HCT116 (cell line): ENCODE data around the gene SCG3. TPM values are rescaled to one million over a fixed set of nuclear protein-coding genes. Genes with fewer than 3 reads are reported as not detected.

Source experiments
- ATAC-seq: fragments of 200-7000 bp; cut with Tn5 transposase; 2 replicates; pipeline ENCODE4 v1.9.1; 2020; ENCODE audit warnings: mild to moderate bottlenecking, moderate library complexity
- BruUV-seq: library from RNA; stranded (reverse); fragments of 400-500 nt; replicated peaks from 2 replicates; lab custom pipeline; 2021; lab: Mats Ljungman, UMichigan
- CTCF ChIA-PET: fragments of 300-600 bp; sonication (Branson Sonifier 250); formaldehyde crosslinking; loops from one replicate; lab custom pipeline; 2021; ENCODE audit warnings: antibody characterized with exemption; lab: Charles Lee
- POLR2A ChIA-PET: fragments of 300-600, 350-600 bp; sonication (Branson Sonifier 250); formaldehyde crosslinking; loops from one replicate; lab custom pipeline; 2021; ENCODE audit warnings: antibody characterized with exemption; lab: Charles Lee
- RAD21 ChIA-PET, 2 experiments: fragments of 300-600 bp; sonication (Branson Sonifier 250); formaldehyde crosslinking; loops; one replicate each; lab custom pipeline; 2023; ENCODE audit warnings: low total read pairs in 2 of 2; ENCODE audit not compliant: uncharacterized antibody in 2 of 2, unreplicated experiment in 2 of 2, low non-redundant PET in 1 of 2; lab: Charles Lee
- DNase-seq: peaks from one replicate; pipeline ENCODE4 v3.0.0-alpha.2; 2010; ENCODE audit warnings: low read depth, low spot score
- H2AFZ ChIP-seq: fragments of 200-600 bp; shearing (Covaris generic), sonication (generic); 2 replicates; pipeline ENCODE4 v1.6.1; 2017; ENCODE audit warnings: low read depth, mixed run types, mixed read lengths, antibody characterized with exemption, low read length; ENCODE audit not compliant: poor library complexity, severe bottlenecking
- H3K27ac ChIP-seq: 2 replicates; pipeline ENCODE4 v1.5.1; 2012; ENCODE audit warnings: low read depth, low read length
- H3K27me3 ChIP-seq: fragments of 200-600 bp; sonication (generic); 2 replicates; pipeline ENCODE4 v1.6.1; 2016; ENCODE audit warnings: mixed run types, low read length, mixed read lengths; ENCODE audit not compliant: insufficient read depth
- H3K36me3 ChIP-seq, 2 experiments: fragments of 200-500 bp in 1 of 2; fragments of 200-600 bp in 1 of 2; sonication (Bioruptor generic) in 1 of 2; sonication (generic) in 1 of 2; 2 replicates each; pipeline versions ENCODE4 v1.5.1 to v1.6.1; 2014 to 2016; ENCODE audit warnings: low read length in 2 of 2, inconsistent platforms in 1 of 2, mixed read lengths in 1 of 2, mixed run types in 1 of 2; ENCODE audit not compliant: insufficient read depth in 2 of 2, control insufficient read depth in 1 of 2
- H3K4me1 ChIP-seq, 2 experiments: fragments of 200-600 bp in 1 of 2; sonication (generic) in 1 of 2; 2 replicates each; pipeline versions ENCODE4 v1.5.1 to v1.6.1; 2012 to 2017; ENCODE audit warnings: low read length in 2 of 2, inconsistent platforms in 1 of 2, mild to moderate bottlenecking in 1 of 2, mixed read lengths in 1 of 2, mixed run types in 1 of 2, moderate library complexity in 1 of 2; ENCODE audit not compliant: insufficient read depth in 2 of 2, control insufficient read depth in 1 of 2
- H3K4me2 ChIP-seq: fragments of 200-600 bp; sonication (generic); 2 replicates; pipeline ENCODE4 v1.6.1; 2017; ENCODE audit warnings: mixed run types, low read length, mixed read lengths
- H3K4me3 ChIP-seq, 2 experiments: fragments of 200-600 bp in 1 of 2; sonication (generic) in 1 of 2; replicated peaks in 1 of 2; 2 replicates each; pipeline ENCODE4 v1.5.1; 2011 to 2016; ENCODE audit warnings: low read length in 2 of 2, control low read depth in 1 of 2, low read depth in 1 of 2, mild to moderate bottlenecking in 1 of 2, mixed read lengths in 1 of 2, mixed run types in 1 of 2
- H3K79me2 ChIP-seq: fragments of 200-600 bp; sonication (generic); 2 replicates; pipeline ENCODE4 v1.6.1; 2017; ENCODE audit warnings: mild to moderate bottlenecking, mixed run types, low read length, moderate library complexity, mixed read lengths; ENCODE audit not compliant: insufficient read depth
- H3K9ac ChIP-seq: fragments of 200-600 bp; sonication (generic); 2 replicates; pipeline ENCODE4 v1.6.1; 2016; ENCODE audit warnings: low read length, mixed read lengths
- H3K9me2 ChIP-seq: fragments of 200-600 bp; sonication (generic), shearing (Covaris generic); 2 replicates; pipeline ENCODE4 v1.6.1; 2017; ENCODE audit warnings: mixed run types, mild to moderate bottlenecking, moderate library complexity; ENCODE audit not compliant: insufficient read depth
- H3K9me3 ChIP-seq, 2 experiments: fragments of 200-500 bp in 1 of 2; fragments of 200-600 bp in 1 of 2; sonication (Bioruptor generic) in 1 of 2; sonication (generic) in 1 of 2; 2 replicates each; pipeline ENCODE4 v1.6.1; 2014 to 2017; ENCODE audit warnings: low read length in 2 of 2, mixed read lengths in 2 of 2, inconsistent platforms in 1 of 2, low read depth in 1 of 2, mild to moderate bottlenecking in 1 of 2, mixed run types in 1 of 2, moderate library complexity in 1 of 2; ENCODE audit not compliant: control insufficient read depth in 1 of 2, insufficient read depth in 1 of 2
- H4K20me1 ChIP-seq: fragments of 200-600 bp; sonication (generic), shearing (Covaris generic); 2 replicates; pipeline ENCODE4 v1.6.1; 2017; ENCODE audit warnings: mixed run types, mild to moderate bottlenecking, moderate library complexity; ENCODE audit not compliant: insufficient read depth
- CBX3 ChIP-seq: IDR thresholded peaks from 2 replicates; pipeline ENCODE4 v1.6.1; 2012; ENCODE audit warnings: low read depth
- CEBPB ChIP-seq: IDR thresholded peaks from 2 replicates; pipeline ENCODE4 v1.6.1; 2012; ENCODE audit warnings: low read depth
- ELF1 ChIP-seq: IDR thresholded peaks from 2 replicates; pipeline ENCODE4 v1.6.1; 2012; ENCODE audit warnings: low read depth, borderline replicate concordance
- EZH2 ChIP-seq: fragments of 200-600 bp; sonication (generic); IDR thresholded peaks from 2 replicates; pipeline ENCODE4 v1.6.1; 2017; ENCODE audit warnings: antibody characterized with exemption, mixed run types
- EZH2phosphoT487 ChIP-seq: fragments of 200-600 bp; IDR thresholded peaks from 2 replicates; pipeline ENCODE4 v1.6.1; 2018; ENCODE audit warnings: antibody characterized with exemption, borderline replicate concordance
- POLR2A ChIP-seq: IDR thresholded peaks from 2 replicates; pipeline ENCODE4 v1.7.0; 2011; ENCODE audit warnings: borderline replicate concordance; ENCODE audit not compliant: insufficient read depth, insufficient read length; ENCODE audit errors: extremely low read depth
- SIN3A ChIP-seq: IDR thresholded peaks from 2 replicates; pipeline ENCODE4 v1.6.1; 2012; ENCODE audit warnings: low read depth
- SP1 ChIP-seq: IDR thresholded peaks from 2 replicates; pipeline ENCODE4 v1.6.1; 2012; ENCODE audit warnings: low read depth
- SRF ChIP-seq: IDR thresholded peaks from 2 replicates; pipeline ENCODE4 v1.6.1; 2012; ENCODE audit warnings: low read depth
- TCF7L2 ChIP-seq: IDR thresholded peaks from 2 replicates; pipeline ENCODE4 v1.7.0; 2011; ENCODE audit warnings: borderline replicate concordance, inconsistent platforms; ENCODE audit not compliant: insufficient read depth, insufficient read length; ENCODE audit errors: extremely low read depth
- YY1 ChIP-seq: IDR thresholded peaks from 2 replicates; pipeline ENCODE4 v1.6.1; 2011; ENCODE audit warnings: low read length, low read depth, moderate library complexity, mild to moderate bottlenecking; ENCODE audit not compliant: insufficient replicate concordance; ENCODE audit errors: extremely low read depth
- ZFX ChIP-seq: fragments of 450-650 bp; IDR thresholded peaks from 2 replicates; pipeline ENCODE4 v1.6.1; 2017
- ZNF274 ChIP-seq: fragments of 200-500 bp; sonication (Bioruptor generic); IDR thresholded peaks from 2 replicates; pipeline ENCODE4 v1.6.1; 2014; ENCODE audit warnings: mild to moderate bottlenecking, low read depth, low read length, inconsistent platforms
- intact Hi-C: fragments of 100-400 bp; cut with micrococcal nuclease; formaldehyde crosslinking; loops from 2 replicates; pipeline ENCODE4 v1.10.0; 2022
- total RNA-seq: library from RNA; stranded (reverse); gene quantifications from one replicate; pipeline ENCODE4 v1.2.1, GENCODE V29; 2021; ENCODE audit not compliant: unreplicated experiment
- TF ChIP-seq, protein P1 (sequence below): IDR thresholded peaks from 2 replicates; pipeline ENCODE4 v1.6.1; 2011; ENCODE audit warnings: mild to moderate bottlenecking, low read length, moderate library complexity; ENCODE audit not compliant: insufficient replicate concordance; ENCODE audit errors: extremely low read depth
- TF ChIP-seq, protein P2 (sequence below): IDR thresholded peaks from 2 replicates; pipeline ENCODE4 v1.6.1; 2012
- TF ChIP-seq, protein P3 (sequence below): IDR thresholded peaks from 2 replicates; pipeline ENCODE4 v1.6.1; 2012; ENCODE audit warnings: low read depth
- TF ChIP-seq, protein P4 (sequence below), 3 experiments: fragments of 200-600 bp in 1 of 3; sonication (generic) in 1 of 3; IDR thresholded peaks in 2 of 3; conservative IDR thresholded peaks in 1 of 3; 2 replicates each; pipeline ENCODE4 v1.5.1; 2012 to 2017; ENCODE audit warnings: low read depth in 2 of 3, low read length in 2 of 3, antibody characterized with exemption in 1 of 3, borderline replicate concordance in 1 of 3, control low read depth in 1 of 3, mild to moderate bottlenecking in 1 of 3, mixed read lengths in 1 of 3, mixed run types in 1 of 3, moderate library complexity in 1 of 3; ENCODE audit not compliant: insufficient read depth in 1 of 3

SCG3 gene
- total RNA-seq, 1 experiment from 2014 or later, result not detected

DNA sequence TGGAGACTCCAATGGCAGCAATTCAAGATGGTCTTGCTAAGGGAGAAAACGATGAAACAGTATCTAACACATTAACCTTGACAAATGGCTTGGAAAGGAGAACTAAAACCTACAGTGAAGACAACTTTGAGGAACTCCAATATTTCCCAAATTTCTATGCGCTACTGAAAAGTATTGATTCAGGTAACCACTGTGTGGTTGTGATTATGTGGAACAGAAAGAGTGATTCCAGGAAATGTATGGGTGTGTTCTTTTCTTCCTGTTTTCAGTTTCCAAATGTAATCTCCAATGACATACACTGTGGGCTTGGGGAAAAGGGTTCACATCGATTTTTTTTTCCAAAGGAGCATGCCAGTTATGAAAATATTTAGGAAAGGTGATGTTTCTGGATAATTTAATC is 10.9 kb downstream of the SCG3 start:
- H3K36me3 ChIP-seq, result no peaks in the 10 kb centered on the region
- BruUV-seq, result no TSS peak
- H3K9ac ChIP-seq, result no peak overlapping the region
- intact Hi-C loops, result no loop called here
- H3K79me2 ChIP-seq, result no peaks in the 10 kb centered on the region
- TF ChIP-seq CBX3, result no peak
- TF ChIP-seq TCF7L2, result no peak
- no peak for TF ChIP-seq EZH2phosphoT487
- TF ChIP-seq ELF1, result no peak
- TF ChIP-seq, protein P1, sequence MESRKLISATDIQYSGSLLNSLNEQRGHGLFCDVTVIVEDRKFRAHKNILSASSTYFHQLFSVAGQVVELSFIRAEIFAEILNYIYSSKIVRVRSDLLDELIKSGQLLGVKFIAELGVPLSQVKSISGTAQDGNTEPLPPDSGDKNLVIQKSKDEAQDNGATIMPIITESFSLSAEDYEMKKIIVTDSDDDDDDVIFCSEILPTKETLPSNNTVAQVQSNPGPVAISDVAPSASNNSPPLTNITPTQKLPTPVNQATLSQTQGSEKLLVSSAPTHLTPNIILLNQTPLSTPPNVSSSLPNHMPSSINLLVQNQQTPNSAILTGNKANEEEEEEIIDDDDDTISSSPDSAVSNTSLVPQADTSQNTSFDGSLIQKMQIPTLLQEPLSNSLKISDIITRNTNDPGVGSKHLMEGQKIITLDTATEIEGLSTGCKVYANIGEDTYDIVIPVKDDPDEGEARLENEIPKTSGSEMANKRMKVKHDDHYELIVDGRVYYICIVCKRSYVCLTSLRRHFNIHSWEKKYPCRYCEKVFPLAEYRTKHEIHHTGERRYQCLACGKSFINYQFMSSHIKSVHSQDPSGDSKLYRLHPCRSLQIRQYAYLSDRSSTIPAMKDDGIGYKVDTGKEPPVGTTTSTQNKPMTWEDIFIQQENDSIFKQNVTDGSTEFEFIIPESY, result no peak
- TF ChIP-seq YY1, result no peak
- TF ChIP-seq, protein P2, sequence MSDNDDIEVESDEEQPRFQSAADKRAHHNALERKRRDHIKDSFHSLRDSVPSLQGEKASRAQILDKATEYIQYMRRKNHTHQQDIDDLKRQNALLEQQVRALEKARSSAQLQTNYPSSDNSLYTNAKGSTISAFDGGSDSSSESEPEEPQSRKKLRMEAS, result no peak
- TF ChIP-seq POLR2A, result no peak
- TF ChIP-seq SIN3A, result no peak
- TF ChIP-seq SP1, result no peak
- no peak for TF ChIP-seq SRF
- no peak for TF ChIP-seq ZFX
- TF ChIP-seq, protein P3, sequence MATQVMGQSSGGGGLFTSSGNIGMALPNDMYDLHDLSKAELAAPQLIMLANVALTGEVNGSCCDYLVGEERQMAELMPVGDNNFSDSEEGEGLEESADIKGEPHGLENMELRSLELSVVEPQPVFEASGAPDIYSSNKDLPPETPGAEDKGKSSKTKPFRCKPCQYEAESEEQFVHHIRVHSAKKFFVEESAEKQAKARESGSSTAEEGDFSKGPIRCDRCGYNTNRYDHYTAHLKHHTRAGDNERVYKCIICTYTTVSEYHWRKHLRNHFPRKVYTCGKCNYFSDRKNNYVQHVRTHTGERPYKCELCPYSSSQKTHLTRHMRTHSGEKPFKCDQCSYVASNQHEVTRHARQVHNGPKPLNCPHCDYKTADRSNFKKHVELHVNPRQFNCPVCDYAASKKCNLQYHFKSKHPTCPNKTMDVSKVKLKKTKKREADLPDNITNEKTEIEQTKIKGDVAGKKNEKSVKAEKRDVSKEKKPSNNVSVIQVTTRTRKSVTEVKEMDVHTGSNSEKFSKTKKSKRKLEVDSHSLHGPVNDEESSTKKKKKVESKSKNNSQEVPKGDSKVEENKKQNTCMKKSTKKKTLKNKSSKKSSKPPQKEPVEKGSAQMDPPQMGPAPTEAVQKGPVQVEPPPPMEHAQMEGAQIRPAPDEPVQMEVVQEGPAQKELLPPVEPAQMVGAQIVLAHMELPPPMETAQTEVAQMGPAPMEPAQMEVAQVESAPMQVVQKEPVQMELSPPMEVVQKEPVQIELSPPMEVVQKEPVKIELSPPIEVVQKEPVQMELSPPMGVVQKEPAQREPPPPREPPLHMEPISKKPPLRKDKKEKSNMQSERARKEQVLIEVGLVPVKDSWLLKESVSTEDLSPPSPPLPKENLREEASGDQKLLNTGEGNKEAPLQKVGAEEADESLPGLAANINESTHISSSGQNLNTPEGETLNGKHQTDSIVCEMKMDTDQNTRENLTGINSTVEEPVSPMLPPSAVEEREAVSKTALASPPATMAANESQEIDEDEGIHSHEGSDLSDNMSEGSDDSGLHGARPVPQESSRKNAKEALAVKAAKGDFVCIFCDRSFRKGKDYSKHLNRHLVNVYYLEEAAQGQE, result no peak
- no peak for TF ChIP-seq CEBPB
- TF ChIP-seq EZH2, result no peak
- TF ChIP-seq, protein P4, sequence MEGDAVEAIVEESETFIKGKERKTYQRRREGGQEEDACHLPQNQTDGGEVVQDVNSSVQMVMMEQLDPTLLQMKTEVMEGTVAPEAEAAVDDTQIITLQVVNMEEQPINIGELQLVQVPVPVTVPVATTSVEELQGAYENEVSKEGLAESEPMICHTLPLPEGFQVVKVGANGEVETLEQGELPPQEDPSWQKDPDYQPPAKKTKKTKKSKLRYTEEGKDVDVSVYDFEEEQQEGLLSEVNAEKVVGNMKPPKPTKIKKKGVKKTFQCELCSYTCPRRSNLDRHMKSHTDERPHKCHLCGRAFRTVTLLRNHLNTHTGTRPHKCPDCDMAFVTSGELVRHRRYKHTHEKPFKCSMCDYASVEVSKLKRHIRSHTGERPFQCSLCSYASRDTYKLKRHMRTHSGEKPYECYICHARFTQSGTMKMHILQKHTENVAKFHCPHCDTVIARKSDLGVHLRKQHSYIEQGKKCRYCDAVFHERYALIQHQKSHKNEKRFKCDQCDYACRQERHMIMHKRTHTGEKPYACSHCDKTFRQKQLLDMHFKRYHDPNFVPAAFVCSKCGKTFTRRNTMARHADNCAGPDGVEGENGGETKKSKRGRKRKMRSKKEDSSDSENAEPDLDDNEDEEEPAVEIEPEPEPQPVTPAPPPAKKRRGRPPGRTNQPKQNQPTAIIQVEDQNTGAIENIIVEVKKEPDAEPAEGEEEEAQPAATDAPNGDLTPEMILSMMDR (IDR thresholded peaks at IDR 0.05 in 2 of 3, conservative IDR thresholded peaks at IDR 0.05 in 1 of 3; ENCODE audit: borderline replicate concordance in 1 of 3, insufficient read depth in 1 of 3, low read depth in 2 of 3, low read length in 2 of 3), result no peak
- TF ChIP-seq ZNF274, result no peak
- TF ChIP-seq, all 23 proteins: peak for 0
- Histone ChIP-seq H3K9me3 (no peaks in the 10 kb centered on the region), H3K4me1 (no peaks in the 10 kb centered on the region), H3K9me2 (no peaks in the 10 kb centered on the region), H3K27ac (no peak overlapping the region), H3K27me3 (peaks cover 45% of the 10 kb centered on the region), H3K4me3 (no peak overlapping the region), H3K4me2 (no peak overlapping the region), H4K20me1 (no peaks in the 10 kb centered on the region), H2AFZ (no peak overlapping the region)
- ChIA-PET CTCF (no interaction called here), POLR2A (no interaction called here), RAD21 (no interaction called here)
- no peak for ATAC-seq
- no peak for DNase-seq
